ENCODE results near the gene SIMC1. TPM values are rescaled to one million over a fixed set of nuclear protein-coding genes. Genes with fewer than 3 reads are reported as not detected.
A peak's percentile ranks its signal among the peaks of the same experiment; 100 is the strongest.
"Not testable (repeated sequence)": the region's sequence is repeated elsewhere in the genome, so short reads cannot be mapped to it uniquely, and the experiment has no call there.

Gene SIMC1
- total RNA-seq (2022) (25.4 and 27.3 TPM in 2 replicates), Bru-seq, nascent RNA (percentile 70 among the genes with signal in this experiment), BruChase-seq, experiment 1, labeled RNA remaining after a 6-hour chase (percentile 59 among the genes with signal in this experiment), BruChase-seq, experiment 2, labeled RNA remaining after a 2-hour chase (percentile 67 among the genes with signal in this experiment)
- long read RNA-seq, transcript SIMC1-203 (10 exons, 2,694 nt) = major isoform, 34 of 50 reads
- long read RNA-seq, partial matches to known transcripts = 7 of 50 reads
- long read RNA-seq, other reads (novel, unspliced or antisense) = 7 of 50 reads

- CTCF ChIA-PET; BruUV-seq (replicated peaks); intact Hi-C loops (cut with micrococcal nuclease); H3K27me3 Mint-ChIP-seq (ENCODE audit: insufficient read depth, unreplicated experiment); H3K36me3 Mint-ChIP-seq (ENCODE audit: insufficient read depth, unreplicated experiment); H3K4me1 Mint-ChIP-seq (ENCODE audit: insufficient read depth, unreplicated experiment); H3K27ac Mint-ChIP-seq (ENCODE audit: low read depth, unreplicated experiment); H3K9me3 Mint-ChIP-seq (ENCODE audit: unreplicated experiment); POLR2A ChIA-PET: not testable (repeated sequence)
- H3K4me3 Mint-ChIP-seq (ENCODE audit: unreplicated experiment) = peak within 1 kb of the TSS; percentile 49
- peak; percentile 9 for DNase-seq (ENCODE audit: unreplicated experiment)
Observed at GRCh38 chr5:176237971-176238644, at the start of gene SIMC1. Gene SIMC1, plus strand, starts transcription at chr5:176238424. Its CDS starts 85 bp downstream, at chr5:176238509.

DNA sequence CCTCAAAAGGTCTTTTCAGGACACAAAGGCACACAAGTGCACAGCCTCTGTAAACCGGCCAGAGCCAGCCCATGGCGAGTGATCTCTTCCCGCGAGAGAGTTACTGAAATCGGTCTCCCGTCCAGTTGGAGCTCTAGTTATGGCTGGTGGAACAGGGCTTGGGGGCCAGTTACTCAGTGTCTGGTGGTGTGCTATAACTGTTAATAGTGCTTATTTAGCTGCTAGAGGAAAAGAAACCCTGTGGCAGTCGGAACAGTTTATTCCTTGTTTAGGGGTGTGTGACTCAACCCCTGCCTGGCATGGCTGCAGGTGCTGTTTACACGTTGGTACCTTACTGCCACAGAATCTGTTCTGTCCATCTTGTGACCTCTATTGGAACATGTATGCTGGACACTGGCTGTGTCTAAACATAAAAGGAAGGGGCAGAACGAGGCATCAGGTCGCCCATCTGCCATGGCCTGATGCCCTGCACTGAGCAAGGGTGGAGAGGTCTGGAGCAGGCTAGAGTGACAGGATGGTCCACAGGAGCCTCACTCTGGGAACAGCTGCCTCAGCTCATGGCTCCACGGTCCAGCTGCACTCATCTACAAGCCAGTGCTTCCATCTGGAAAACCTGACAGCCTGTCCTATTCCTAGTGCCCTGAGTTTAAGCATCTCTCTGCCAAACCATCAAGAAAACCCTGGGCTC lies 49.6 kb upstream of the SIMC1 start:
- Mint-ChIP-seq H3K4me1 (ENCODE audit: insufficient read depth, unreplicated experiment) (no peaks in the 10 kb centered on the region), H3K36me3 (ENCODE audit: insufficient read depth, unreplicated experiment) (no peaks in the 10 kb centered on the region), H3K27me3 (ENCODE audit: insufficient read depth, unreplicated experiment) (no peaks in the 10 kb centered on the region), H3K27ac (ENCODE audit: low read depth, unreplicated experiment) (no peak overlapping the region), H3K9me3 (ENCODE audit: unreplicated experiment) (no peaks in the 10 kb centered on the region), H3K4me3 (ENCODE audit: unreplicated experiment) (no peak overlapping the region)
- no peak for TF ChIP-seq CTCF (IDR thresholded peaks at IDR 0.05; ENCODE audit: unreplicated experiment)
- CTCF ChIA-PET = interaction anchor here (0.7 kb wide), 1 partner anchor 319 kb away, joined by 3 read pairs; no protein-coding TSS in a partner anchor
- POLR2A ChIA-PET = no interaction called here
- DNase-seq (ENCODE audit: unreplicated experiment) = no peak
- no TSS peak for BruUV-seq (replicated peaks)
- intact Hi-C loops (cut with micrococcal nuclease) = no loop called here

DNA sequence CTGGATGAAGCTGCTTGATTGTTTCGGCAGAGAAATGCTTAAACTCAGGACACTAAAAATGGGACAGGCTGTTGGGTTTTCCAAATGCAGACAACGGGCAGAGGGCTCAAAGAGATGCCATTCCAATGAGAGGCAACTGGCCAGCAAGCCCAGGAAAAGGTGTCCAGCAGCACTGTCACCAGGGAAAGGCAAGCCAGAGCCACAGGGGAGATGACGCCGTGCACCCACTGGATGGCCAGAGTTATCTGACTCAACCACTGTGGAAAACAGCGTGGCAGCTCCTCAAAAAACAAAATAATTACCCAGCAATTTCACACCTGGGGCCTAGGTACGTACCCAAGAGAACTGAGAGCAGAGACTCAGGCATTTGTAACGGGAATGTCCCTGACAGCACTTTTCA lies 48.4 kb upstream of the SIMC1 start:
- Mint-ChIP-seq H3K36me3 (ENCODE audit: insufficient read depth, unreplicated experiment) (no peaks in the 10 kb centered on the region), H3K4me3 (ENCODE audit: unreplicated experiment) (no peak overlapping the region), H3K27ac (ENCODE audit: low read depth, unreplicated experiment) (no peak overlapping the region), H3K9me3 (ENCODE audit: unreplicated experiment) (no peaks in the 10 kb centered on the region), H3K27me3 (ENCODE audit: insufficient read depth, unreplicated experiment) (no peaks in the 10 kb centered on the region), H3K4me1 (ENCODE audit: insufficient read depth, unreplicated experiment) (no peaks in the 10 kb centered on the region)
- POLR2A ChIA-PET = no interaction called here
- intact Hi-C loops (cut with micrococcal nuclease) = no loop called here
- DNase-seq (ENCODE audit: unreplicated experiment) = no peak
- CTCF ChIA-PET = no interaction called here
- TF ChIP-seq CTCF (IDR thresholded peaks at IDR 0.05; ENCODE audit: unreplicated experiment) = no peak
- no TSS peak for BruUV-seq (replicated peaks)

GRCh38 chr5:176190886-176191755 lies 47.1 kb upstream of the SIMC1 start:
- no peak for TF ChIP-seq CTCF (IDR thresholded peaks at IDR 0.05; ENCODE audit: unreplicated experiment)
- no peaks in the 10 kb centered on the region for H3K4me1 Mint-ChIP-seq (ENCODE audit: insufficient read depth, unreplicated experiment)
- DNase-seq (ENCODE audit: unreplicated experiment) = no peak
- ChIA-PET CTCF (no interaction called here), POLR2A (no interaction called here)
- no peaks in the 10 kb centered on the region for H3K27me3 Mint-ChIP-seq (ENCODE audit: insufficient read depth, unreplicated experiment)
- no peak overlapping the region for H3K27ac Mint-ChIP-seq (ENCODE audit: low read depth, unreplicated experiment)
- H3K36me3 Mint-ChIP-seq (ENCODE audit: insufficient read depth, unreplicated experiment) = no peaks in the 10 kb centered on the region
- no TSS peak for BruUV-seq (replicated peaks)
- no peak overlapping the region for H3K4me3 Mint-ChIP-seq (ENCODE audit: unreplicated experiment)
- intact Hi-C loops (cut with micrococcal nuclease) = no loop called here
- H3K9me3 Mint-ChIP-seq (ENCODE audit: unreplicated experiment) = no peaks in the 10 kb centered on the region
